HG03095 (cell line): Measurements from ENCODE around the gene HENMT1.

Source experiments
- ATAC-seq: cut with Tn5 transposase; IDR thresholded peaks from one replicate; pipeline ENCODE4 v1.9.1; 2021; ENCODE audit warnings: moderate library complexity; ENCODE audit not compliant: unreplicated experiment

The HENMT1 gene

GRCh38 chr1:108634521-108634920 lies 26.4 kb downstream of the HENMT1 start:
- no peak for ATAC-seq

- ATAC-seq: no peak
Measured at GRCh38 chr1:108628665-108629064, 32.2 kb downstream of the HENMT1 start.

GRCh38 chr1:108627951-108628350 lies 32.9 kb downstream of the HENMT1 start:
- ATAC-seq: no peak

GRCh38 chr1:108627256-108627655 lies 33.6 kb downstream of the HENMT1 start:
- no peak for ATAC-seq

GRCh38 chr1:108624069-108624468 lies 36.8 kb downstream of the HENMT1 start:
- no peak for ATAC-seq

GRCh38 chr1:108617724-108618056 lies 43.2 kb downstream of the HENMT1 start:
- no peak for ATAC-seq

- ATAC-seq: no peak
Measured at GRCh38 chr1:108617008-108617723, 43.7 kb downstream of the HENMT1 start.

- no peak for ATAC-seq
Measured at GRCh38 chr1:108615544-108615943, 45.3 kb downstream of the HENMT1 start.

GRCh38 chr1:108612496-108612895 lies 48.4 kb downstream of the HENMT1 start:
- ATAC-seq: no peak

GRCh38 chr1:108611984-108612383 lies 48.9 kb downstream of the HENMT1 start:
- ATAC-seq: no peak

- ATAC-seq: no peak
Measured at GRCh38 chr1:108610073-108610472, 50.8 kb downstream of the HENMT1 start.

GRCh38 chr1:108609483-108610049 lies 51.3 kb downstream of the HENMT1 start:
- ATAC-seq: no peak

- no peak for ATAC-seq
Measured at GRCh38 chr1:108606478-108606877, 54.4 kb downstream of the HENMT1 start.

- ATAC-seq: no peak
Measured at GRCh38 chr1:108605633-108606032, 55.3 kb downstream of the HENMT1 start.

GRCh38 chr1:108601708-108602410 lies 59.0 kb downstream of the HENMT1 start:
- ATAC-seq: no peak

- ATAC-seq: no peak
Measured at GRCh38 chr1:108600504-108600903, 60.4 kb downstream of the HENMT1 start.

GRCh38 chr1:108598340-108598739 lies 62.6 kb downstream of the HENMT1 start:
- ATAC-seq: no peak
